GM12873 (cell line): ENCODE data around the gene NRG2.

ENCODE experiments used
- TF ChIP-seq, protein P1 (sequence below): IDR thresholded peaks from 2 replicates; pipeline ENCODE4 v1.5.1; 2012; ENCODE audit warnings: low read depth, mild to moderate bottlenecking, moderate library complexity, low read length, control low read depth; ENCODE audit not compliant: insufficient read depth; ENCODE audit errors: missing control alignments

NRG2 gene

DNA sequence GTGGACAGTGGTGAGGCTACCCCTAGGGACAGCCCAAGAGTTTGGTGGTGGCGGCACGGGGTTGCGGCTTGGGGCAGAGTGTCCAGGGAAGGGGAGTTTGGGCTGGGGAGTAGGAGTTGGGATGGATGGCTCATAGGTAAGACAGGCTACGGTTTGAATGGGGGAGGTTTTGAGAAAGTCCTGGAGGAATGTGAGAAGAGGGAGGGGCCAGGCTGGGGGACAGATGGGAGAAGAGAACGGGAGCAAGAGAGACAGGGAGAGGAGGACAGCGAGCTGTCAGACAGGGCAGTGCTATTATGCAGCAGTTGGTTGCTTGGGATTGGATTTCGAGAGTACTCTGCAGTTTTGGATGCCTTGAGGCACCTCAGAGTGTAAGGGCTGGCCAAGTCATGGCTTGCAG is 223.0 kb downstream of the NRG2 start:
- TF ChIP-seq, protein P1, sequence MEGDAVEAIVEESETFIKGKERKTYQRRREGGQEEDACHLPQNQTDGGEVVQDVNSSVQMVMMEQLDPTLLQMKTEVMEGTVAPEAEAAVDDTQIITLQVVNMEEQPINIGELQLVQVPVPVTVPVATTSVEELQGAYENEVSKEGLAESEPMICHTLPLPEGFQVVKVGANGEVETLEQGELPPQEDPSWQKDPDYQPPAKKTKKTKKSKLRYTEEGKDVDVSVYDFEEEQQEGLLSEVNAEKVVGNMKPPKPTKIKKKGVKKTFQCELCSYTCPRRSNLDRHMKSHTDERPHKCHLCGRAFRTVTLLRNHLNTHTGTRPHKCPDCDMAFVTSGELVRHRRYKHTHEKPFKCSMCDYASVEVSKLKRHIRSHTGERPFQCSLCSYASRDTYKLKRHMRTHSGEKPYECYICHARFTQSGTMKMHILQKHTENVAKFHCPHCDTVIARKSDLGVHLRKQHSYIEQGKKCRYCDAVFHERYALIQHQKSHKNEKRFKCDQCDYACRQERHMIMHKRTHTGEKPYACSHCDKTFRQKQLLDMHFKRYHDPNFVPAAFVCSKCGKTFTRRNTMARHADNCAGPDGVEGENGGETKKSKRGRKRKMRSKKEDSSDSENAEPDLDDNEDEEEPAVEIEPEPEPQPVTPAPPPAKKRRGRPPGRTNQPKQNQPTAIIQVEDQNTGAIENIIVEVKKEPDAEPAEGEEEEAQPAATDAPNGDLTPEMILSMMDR, result no peak

DNA sequence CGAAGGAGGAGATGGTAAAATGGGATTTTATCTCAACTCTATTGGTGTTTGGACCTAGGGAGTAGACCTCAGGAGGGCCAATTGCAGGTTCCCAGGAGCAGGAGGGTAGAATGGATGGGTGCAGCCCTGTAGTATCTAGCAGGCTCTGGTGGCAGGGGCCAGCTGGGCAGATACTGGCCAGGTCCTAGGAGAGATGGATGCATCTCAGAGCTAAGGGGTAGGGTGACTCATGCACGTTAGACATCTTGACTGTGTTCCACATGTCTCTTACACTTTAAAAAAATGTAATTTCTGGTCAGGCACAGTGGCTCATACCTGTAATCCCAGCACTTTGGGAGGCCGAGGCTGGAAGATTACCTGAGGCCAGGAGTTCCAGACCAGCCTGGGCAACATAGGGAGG is 225.1 kb downstream of the NRG2 start:
- TF ChIP-seq, protein P1, result no peak

DNA sequence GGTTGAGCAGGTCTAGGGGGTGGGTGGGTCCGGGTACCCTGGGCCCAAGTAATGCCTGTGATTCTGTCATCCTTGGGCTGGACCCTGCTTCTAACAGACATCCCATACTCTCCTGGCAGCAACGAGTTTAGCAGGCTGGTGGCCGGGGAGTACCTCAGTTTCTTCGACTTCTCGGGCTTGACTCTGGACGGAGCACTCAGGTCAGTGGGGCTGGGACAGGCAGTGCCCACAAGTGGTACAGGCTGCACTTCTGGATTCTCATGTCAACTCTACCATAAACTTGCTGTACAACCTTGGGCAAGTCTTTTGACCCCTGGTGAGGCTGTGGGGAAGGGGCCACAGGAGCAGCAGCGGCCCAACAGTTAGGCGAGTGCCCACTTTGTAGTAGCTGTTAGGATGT is 225.7 kb downstream of the NRG2 start:
- TF ChIP-seq, protein P1, result no peak

DNA sequence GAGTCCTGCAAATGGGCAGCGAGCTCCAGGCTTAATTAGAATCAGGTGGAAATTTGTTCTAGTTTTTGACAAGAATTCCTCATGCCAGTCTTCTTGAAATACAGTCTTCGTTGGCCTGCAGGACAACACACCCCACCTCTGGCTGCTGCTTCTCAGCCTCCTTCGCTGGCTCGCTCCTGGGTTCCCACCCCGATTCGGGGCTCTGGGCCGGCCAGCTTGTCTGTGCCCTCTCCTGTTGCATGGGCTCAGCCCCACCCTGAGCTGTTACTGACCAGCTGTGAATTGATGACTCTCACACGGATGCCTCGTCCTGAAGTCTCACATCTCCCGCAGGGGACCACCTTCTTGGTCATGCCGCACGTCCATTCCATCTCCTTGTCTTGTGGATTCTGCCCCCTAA is 226.5 kb downstream of the NRG2 start:
- TF ChIP-seq, protein P1, result no peak

DNA sequence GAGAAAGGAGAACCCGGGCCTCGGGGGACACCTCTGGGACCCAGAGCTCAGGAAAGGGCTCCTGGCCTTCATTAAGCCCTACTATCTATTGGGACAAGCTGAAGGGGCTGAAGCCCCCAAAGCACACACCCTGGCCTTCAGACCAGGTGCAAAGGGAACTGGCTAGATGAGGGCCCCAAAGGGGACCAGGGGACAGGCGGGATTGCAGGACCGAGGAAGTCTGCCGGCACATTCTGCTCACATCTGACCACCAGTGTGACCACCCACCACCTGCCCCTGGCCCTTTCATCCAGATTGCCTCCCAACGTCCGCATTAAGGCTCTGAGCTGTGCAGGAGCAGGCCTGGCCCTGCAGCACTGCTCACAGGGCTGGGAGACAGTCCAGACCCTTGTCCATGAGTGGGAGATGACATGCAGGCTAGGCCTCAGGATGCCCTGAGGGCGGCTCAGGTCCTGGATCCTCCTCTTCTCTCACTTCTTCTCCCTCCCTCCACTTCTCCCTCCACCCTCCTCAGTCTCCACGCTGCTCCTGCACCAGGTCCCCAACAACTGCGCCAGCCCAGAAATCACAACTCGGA is 228.3 kb downstream of the NRG2 start:
- TF ChIP-seq, protein P1, result no peak

DNA sequence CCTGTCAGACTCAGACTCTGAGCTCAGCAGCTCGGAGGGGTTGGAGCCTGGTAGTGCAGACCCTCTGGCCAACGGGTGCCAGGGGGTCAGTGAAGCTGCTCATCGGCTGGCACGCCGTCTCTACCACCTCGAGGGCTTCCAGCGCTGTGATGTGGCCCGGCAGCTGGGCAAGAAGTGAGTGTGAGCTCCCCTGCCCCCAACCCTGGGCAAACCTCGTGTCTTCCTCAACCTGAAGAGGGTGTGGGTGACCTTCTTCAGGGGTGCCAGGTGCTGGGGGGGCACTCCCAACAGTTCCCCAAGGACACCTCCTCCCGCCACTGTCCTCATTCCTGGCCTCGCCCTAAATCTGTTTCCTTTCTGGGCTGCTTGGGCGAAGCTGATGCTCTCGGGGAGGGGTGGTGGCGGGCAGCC is 228.9 kb downstream of the NRG2 start:
- TF ChIP-seq, protein P1, result no peak

DNA sequence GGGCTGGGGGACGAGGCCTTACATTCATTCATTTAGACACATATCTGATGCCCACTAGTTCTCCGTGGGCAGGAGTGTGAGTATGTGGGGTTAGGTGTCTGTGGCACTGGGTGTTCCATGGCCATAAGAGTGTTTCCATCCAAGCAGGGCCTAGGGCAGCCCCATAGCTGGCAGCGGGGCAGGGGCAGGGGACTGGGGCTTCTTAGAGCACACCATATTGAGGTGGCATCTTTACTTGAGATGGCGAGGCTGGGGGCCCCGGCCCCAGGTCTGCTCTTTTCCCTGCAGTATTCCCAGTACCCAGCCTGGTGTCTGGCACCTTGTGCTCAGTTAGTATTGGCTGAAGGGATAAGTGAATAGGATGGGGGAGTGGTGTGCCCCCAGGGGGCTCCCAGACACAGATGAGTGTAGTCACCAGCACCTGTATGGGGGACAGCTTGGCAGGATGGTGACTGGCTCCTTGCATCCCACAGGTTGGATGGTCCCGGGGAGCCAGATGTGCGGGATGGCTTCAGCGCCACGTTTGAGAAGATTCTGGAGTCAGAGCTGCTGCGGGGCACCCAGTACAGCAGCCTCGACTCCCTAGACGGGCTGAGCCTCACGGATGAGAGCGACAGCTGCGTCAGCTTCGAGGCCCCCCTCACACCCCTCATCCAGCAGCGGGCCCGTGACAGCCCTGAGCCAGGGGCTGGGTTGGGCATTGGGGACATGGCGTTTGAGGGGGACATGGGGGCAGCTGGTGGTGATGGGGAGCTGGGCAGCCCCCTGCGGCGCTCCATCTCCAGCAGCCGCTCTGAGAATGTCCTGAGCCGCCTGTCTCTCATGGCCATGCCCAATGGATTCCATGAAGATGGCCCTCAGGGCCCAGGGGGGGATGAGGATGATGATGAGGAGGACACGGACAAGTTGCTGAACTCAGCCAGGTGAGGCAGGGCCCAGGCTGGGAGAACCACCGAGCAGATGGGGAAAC is 230.0 kb downstream of the NRG2 start:
- TF ChIP-seq, protein P1, result no peak
